Hepatocyte (in vitro differentiated cells): ENCODE results near the gene CHIC1. TPM values are rescaled to one million over a fixed set of nuclear protein-coding genes. Genes with fewer than 3 reads are reported as not detected.
"Not testable (repeated sequence)": the region's sequence is repeated elsewhere in the genome, so short reads cannot be mapped to it uniquely, and the experiment has no call there.

Source experiments
- DNase-seq: peaks from one replicate; pipeline ENCODE4 v3.0.0-alpha.2; 2016; ENCODE audit warnings: low spot score
- H2AFZ ChIP-seq: fragments of 200-600 bp; sonication (generic); 2 replicates; pipeline ENCODE4 v1.6.0; 2016; ENCODE audit warnings: antibody characterized with exemption, mild to moderate bottlenecking
- H3K27ac ChIP-seq: fragments of 200-600 bp; sonication (generic); 2 replicates; pipeline ENCODE4 v1.5.1; 2016; ENCODE audit warnings: mild to moderate bottlenecking
- H3K27me3 ChIP-seq: fragments of 200-600 bp; sonication (generic); 2 replicates; pipeline ENCODE4 v1.6.1; 2016
- H3K36me3 ChIP-seq: fragments of 200-600 bp; sonication (generic); replicated peaks from 2 replicates; pipeline ENCODE4 v1.5.1; 2016; ENCODE audit warnings: low read depth; ENCODE audit not compliant: insufficient read depth
- H3K4me1 ChIP-seq: fragments of 200-600 bp; sonication (generic); 2 replicates; pipeline ENCODE4 v1.5.1; 2016; ENCODE audit warnings: mild to moderate bottlenecking, moderate library complexity; ENCODE audit not compliant: insufficient read depth
- H3K4me2 ChIP-seq: fragments of 200-600 bp; sonication (generic); 2 replicates; pipeline ENCODE4 v1.6.0; 2016
- H3K4me3 ChIP-seq: fragments of 200-600 bp; sonication (generic); 2 replicates; pipeline ENCODE4 v1.5.1; 2016; ENCODE audit warnings: mild to moderate bottlenecking
- H3K79me2 ChIP-seq: fragments of 200-600 bp; sonication (generic); 2 replicates; pipeline ENCODE4 v1.6.0; 2017; ENCODE audit warnings: mild to moderate bottlenecking
- H3K9me2 ChIP-seq: fragments of 200-600 bp; sonication (generic); replicated peaks from 2 replicates; pipeline ENCODE4 v1.6.0; 2017; ENCODE audit warnings: mild to moderate bottlenecking; ENCODE audit not compliant: insufficient read depth
- H3K9me3 ChIP-seq: fragments of 200-600 bp; sonication (generic); 2 replicates; pipeline ENCODE4 v1.5.1; 2016; ENCODE audit warnings: low read depth, mild to moderate bottlenecking
- H4K20me1 ChIP-seq: fragments of 200-600 bp; sonication (generic); 2 replicates; pipeline ENCODE4 v1.6.0; 2016; ENCODE audit warnings: mild to moderate bottlenecking; ENCODE audit not compliant: insufficient read depth, poor library complexity, severe bottlenecking
- EZH2 ChIP-seq: fragments of 200-600 bp; sonication (generic); IDR thresholded peaks from 2 replicates; pipeline ENCODE4 v1.6.1; 2016; ENCODE audit warnings: antibody characterized with exemption, mild to moderate bottlenecking, borderline replicate concordance
- EZH2phosphoT487 ChIP-seq: fragments of 200-600 bp; sonication (generic); IDR thresholded peaks from one replicate; pipeline ENCODE4 v1.6.1; 2018; ENCODE audit warnings: antibody characterized with exemption, mild to moderate bottlenecking, low read depth, moderate library complexity; ENCODE audit not compliant: unreplicated experiment, severe bottlenecking
- WGBS: methylation state at CpG from one replicate; pipeline ENCODE4 v1.1.6; 2016; ENCODE audit warnings: low lambda C conversion rate; ENCODE audit errors: missing lambda C conversion rate; 5-methylcytosine and 5-hydroxymethylcytosine counted together
- polyA plus RNA-seq: library from polyadenylated mRNA; unstranded; fragments of >200 nt; fragmentation: Nextera tagmentation; extraction: Ambion mirVana; gene quantifications from 2 replicates; pipeline ENCODE4 v1.2.1, GENCODE V29; 2016
- total RNA-seq: library from RNA; depleted of rRNA; stranded (reverse); fragments of >200 nt; gene quantifications from 2 replicates; pipeline ENCODE4 v1.2.3, GENCODE V29; 2014
- TF ChIP-seq, protein P1 (sequence below): fragments of 200-600 bp; sonication (generic); IDR thresholded peaks from 2 replicates; pipeline ENCODE4 v1.5.1; 2016; ENCODE audit warnings: antibody characterized with exemption, mild to moderate bottlenecking; ENCODE audit not compliant: poor library complexity

CHIC1 gene
- total RNA-seq (15.9 and 16.9 TPM in 2 replicates), polyA plus RNA-seq (1.3 and 2.1 TPM in 2 replicates)

DNA sequence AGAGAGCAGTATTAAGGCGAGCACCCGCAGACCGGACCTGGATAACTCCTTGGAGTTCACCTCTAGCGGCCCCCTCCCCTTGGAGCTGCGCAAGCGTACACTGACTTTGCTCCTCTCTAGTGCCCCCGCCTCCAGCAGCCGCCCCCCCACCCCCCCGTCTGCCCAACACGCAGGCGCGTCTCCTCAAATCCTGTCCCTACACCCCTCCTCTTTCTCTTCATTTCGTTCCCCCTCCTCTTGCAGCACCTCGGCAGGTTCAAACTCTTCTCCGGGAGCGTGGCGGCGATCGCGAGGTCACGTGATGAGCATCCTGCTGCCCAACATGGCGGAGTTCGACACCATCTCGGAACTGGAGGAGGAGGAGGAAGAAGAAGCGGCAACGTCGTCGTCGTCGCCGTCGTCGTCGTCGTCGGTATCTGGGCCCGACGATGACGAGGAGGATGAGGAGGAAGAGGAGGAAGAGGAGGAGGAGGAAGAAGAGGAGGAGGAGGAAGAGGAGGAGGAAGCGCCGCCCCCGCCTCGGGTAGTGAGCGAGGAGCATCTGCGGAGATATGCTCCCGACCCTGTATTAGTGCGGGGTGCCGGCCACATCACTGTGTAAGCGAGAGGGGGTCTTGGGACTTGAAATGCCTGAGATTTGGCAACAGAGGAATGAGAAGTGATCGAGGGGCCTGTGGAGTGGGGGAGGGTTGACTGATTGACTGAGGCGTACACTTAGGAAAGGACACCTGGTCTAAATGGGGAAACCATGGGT lies at the start of gene CHIC1:
TSS of gene CHIC1 (plus strand) at position 214 of the 754 bp plus-strand sequence. CDS start at position 302, 88 bp downstream.
- Histone ChIP-seq H4K20me1 (no peaks in the 10 kb centered on the region), H3K27me3 (no peaks in the 10 kb centered on the region), H3K4me1 (no peaks in the 10 kb centered on the region), H3K27ac (peak within 1 kb of the TSS; percentile 88), H3K79me2 (no peaks in the 10 kb centered on the region), H2AFZ (peak within 1 kb of the TSS; percentile 91), H3K9me2 (no peaks in the 10 kb centered on the region), H3K4me3 (peak within 1 kb of the TSS; percentile 64), H3K4me2 (peak within 1 kb of the TSS; percentile 77), H3K36me3 (no peaks in the 10 kb centered on the region), H3K9me3 (no peaks in the 10 kb centered on the region)
- 30% methylated on average over 44 of the region's 51 CpGs for WGBS
- peak; percentile 74 for DNase-seq
- TF ChIP-seq, protein P1, sequence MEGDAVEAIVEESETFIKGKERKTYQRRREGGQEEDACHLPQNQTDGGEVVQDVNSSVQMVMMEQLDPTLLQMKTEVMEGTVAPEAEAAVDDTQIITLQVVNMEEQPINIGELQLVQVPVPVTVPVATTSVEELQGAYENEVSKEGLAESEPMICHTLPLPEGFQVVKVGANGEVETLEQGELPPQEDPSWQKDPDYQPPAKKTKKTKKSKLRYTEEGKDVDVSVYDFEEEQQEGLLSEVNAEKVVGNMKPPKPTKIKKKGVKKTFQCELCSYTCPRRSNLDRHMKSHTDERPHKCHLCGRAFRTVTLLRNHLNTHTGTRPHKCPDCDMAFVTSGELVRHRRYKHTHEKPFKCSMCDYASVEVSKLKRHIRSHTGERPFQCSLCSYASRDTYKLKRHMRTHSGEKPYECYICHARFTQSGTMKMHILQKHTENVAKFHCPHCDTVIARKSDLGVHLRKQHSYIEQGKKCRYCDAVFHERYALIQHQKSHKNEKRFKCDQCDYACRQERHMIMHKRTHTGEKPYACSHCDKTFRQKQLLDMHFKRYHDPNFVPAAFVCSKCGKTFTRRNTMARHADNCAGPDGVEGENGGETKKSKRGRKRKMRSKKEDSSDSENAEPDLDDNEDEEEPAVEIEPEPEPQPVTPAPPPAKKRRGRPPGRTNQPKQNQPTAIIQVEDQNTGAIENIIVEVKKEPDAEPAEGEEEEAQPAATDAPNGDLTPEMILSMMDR, result no peak
- no peak for TF ChIP-seq EZH2phosphoT487
- no peak for TF ChIP-seq EZH2

DNA sequence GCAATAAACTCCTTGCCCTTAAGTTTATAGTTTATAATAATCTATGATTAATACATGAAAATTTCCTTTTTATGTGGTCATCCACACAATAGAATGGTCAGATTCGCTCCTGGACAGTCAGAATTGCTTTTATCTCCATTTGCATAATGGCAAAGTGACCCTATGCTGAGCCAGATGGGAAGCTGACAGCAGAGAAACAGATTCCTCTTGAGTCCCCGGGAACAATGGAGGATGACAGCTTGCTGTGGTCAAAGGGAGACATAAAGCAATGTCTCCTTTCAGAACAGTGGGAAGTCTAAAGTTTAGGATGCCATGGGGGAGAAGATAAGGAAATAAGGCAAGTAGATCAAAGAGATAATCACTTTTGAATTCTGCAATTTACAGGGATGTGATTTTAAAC lies 40.2 kb upstream of the CHIC1 start:
- H3K9me3 ChIP-seq, H3K36me3 ChIP-seq, H3K4me2 ChIP-seq, H3K4me1 ChIP-seq, DNase-seq, H3K79me2 ChIP-seq, H3K27ac ChIP-seq, H4K20me1 ChIP-seq, H2AFZ ChIP-seq, H3K9me2 ChIP-seq, H3K4me3 ChIP-seq, H3K27me3 ChIP-seq: not testable (repeated sequence)
- 52% methylated on average over 2 of the region's 2 CpGs for WGBS

DNA sequence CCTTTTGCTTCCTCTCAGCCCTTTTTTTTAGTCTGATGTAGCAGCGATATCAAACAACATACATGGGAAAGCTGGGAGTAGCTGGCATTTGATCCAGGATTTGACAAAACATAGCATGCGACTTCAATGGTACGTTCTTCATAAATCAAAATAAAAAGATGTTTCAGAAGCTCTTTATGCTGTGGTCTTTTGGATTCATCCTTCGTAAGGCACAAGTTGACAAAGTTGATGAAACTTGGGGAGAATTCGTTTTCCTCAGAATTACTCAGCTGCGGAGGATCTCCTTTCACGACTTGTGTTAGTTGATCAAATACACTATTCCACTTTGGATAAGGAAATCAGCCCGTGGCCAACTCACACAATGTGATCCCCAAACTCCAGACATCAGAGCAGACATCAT lies 38.1 kb upstream of the CHIC1 start:
- no peaks in the 10 kb centered on the region for H3K27me3 ChIP-seq
- TF ChIP-seq, protein P1, result no peak
- no peak for TF ChIP-seq EZH2phosphoT487
- TF ChIP-seq EZH2, result no peak
- DNase-seq, result no peak
- no peaks in the 10 kb centered on the region for H4K20me1 ChIP-seq
- H3K4me2 ChIP-seq, result no peak overlapping the region
- no peaks in the 10 kb centered on the region for H3K4me1 ChIP-seq
- H3K27ac ChIP-seq, result no peak overlapping the region
- no peak overlapping the region for H2AFZ ChIP-seq
- WGBS, result 73% methylated on average over 8 of the region's 8 CpGs
- H3K36me3 ChIP-seq, result no peaks in the 10 kb centered on the region
- no peaks in the 10 kb centered on the region for H3K9me2 ChIP-seq
- H3K79me2 ChIP-seq, result no peaks in the 10 kb centered on the region
- no peaks in the 10 kb centered on the region for H3K9me3 ChIP-seq
- no peak overlapping the region for H3K4me3 ChIP-seq

DNA sequence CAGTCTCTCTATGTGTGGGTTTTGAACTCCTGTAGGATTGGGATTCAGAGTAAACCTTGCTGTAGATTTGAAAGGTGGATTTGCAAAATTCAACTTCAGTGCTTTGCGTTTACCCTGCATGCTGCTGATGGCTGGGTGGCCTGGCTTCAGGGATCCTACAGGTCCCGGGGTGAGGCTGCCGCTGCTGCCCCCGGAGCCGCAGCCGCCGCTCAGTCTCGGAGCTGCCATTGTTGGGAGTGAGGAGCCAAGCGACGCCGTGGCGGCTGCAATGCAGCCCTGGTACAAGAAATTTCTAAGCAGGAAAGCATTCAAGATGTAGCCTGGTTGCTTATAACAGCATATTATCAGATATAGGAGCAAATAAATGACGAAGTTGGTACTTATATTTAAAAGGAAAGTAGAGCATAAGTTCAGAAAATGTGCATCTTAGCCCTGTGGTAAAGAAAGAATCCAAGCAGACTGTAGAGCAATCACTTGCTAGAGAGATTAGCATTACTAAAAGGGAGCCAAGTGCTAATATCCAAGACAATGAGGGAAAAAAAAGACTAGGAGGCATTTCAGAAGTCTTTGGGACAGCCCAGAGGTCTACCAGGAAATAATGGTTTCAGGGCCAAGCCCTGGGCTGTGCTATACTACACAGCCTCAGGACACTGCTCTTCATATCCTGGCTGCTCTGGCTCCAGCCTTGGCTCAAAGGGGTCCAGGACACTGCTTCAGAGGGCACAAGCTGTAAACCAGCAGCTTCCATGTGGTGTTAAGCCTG lies 36.9 kb upstream of the CHIC1 start:
- H3K36me3 ChIP-seq, result no peaks in the 10 kb centered on the region
- H2AFZ ChIP-seq, result no peak overlapping the region
- H3K4me2 ChIP-seq, result no peak overlapping the region
- DNase-seq, result no peak
- H3K79me2 ChIP-seq, result no peaks in the 10 kb centered on the region
- no peaks in the 10 kb centered on the region for H3K9me3 ChIP-seq
- TF ChIP-seq, protein P1, result no peak
- TF ChIP-seq EZH2phosphoT487 (no peak), EZH2 (no peak)
- 61% methylated on average over 13 of the region's 13 CpGs for WGBS
- H3K4me3 ChIP-seq, result no peak overlapping the region
- H3K27me3 ChIP-seq, result no peaks in the 10 kb centered on the region
- no peak overlapping the region for H3K27ac ChIP-seq
- no peaks in the 10 kb centered on the region for H3K9me2 ChIP-seq
- no peaks in the 10 kb centered on the region for H3K4me1 ChIP-seq
- no peaks in the 10 kb centered on the region for H4K20me1 ChIP-seq

DNA sequence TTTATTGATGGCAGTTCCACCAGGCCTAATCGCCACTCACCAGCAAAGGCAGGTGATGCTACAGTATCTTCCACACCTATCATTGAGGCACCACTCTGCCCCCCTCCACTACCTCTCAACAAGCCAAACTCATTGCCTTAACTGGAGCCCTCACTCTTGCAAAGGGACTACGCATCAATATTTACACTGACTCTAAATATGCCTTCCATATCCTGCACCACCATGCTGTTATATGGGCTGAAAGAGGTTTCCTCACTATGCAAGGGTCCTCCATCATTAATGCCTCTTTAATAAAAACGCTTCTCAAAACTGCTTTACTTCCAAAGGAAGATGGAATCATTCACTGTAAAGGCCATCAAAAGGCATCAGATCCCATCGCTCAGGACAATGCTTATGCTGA lies 31.3 kb upstream of the CHIC1 start:
- not testable (repeated sequence) for H3K4me1 ChIP-seq, H3K79me2 ChIP-seq, H3K27ac ChIP-seq, H4K20me1 ChIP-seq, H3K27me3 ChIP-seq, H3K9me3 ChIP-seq, DNase-seq, H3K4me2 ChIP-seq, H2AFZ ChIP-seq, H3K9me2 ChIP-seq, H3K36me3 ChIP-seq, H3K4me3 ChIP-seq
- 76% methylated on average over 4 of the region's 4 CpGs for WGBS
